Measurements from ENCODE around the gene TMIGD2. TPM values are rescaled to one million over a fixed set of nuclear protein-coding genes. Genes with fewer than 3 reads are reported as not detected.

The TMIGD2 gene
- total RNA-seq, 4 donors from 2014 or later = 3.8 to 4.8 TPM; not detected in 2

- DNase-seq = peak; percentile 22
- 30% methylated on average over 14 of the region's 14 CpGs; no CpG with 5 or more reads in 1 of the 2 donors for WGBS, 2 donors (ENCODE audit: low coverage in 1 of 2)
- no peaks in the 10 kb centered on the region for H3K36me3 ChIP-seq
- H3K27ac ChIP-seq = no peak overlapping the region
- in situ Hi-C loops (cut with MboI; ENCODE audit: low pct_ligation_motif_present in 1 of 4, low pct_unique_long_range_greater_than_20kb in 1 of 4, low sequenced_read_pairs in 3 of 4) = no loop called here
- no peaks in the 10 kb centered on the region for H3K4me1 ChIP-seq
- H3K9me3 ChIP-seq = no peaks in the 10 kb centered on the region
- intact Hi-C loops (cut with DNase I; ENCODE audit: low total_unique reads) = no loop called here
- H3K4me3 ChIP-seq = no peak overlapping the region
- no peaks in the 10 kb centered on the region for H3K27me3 ChIP-seq
- TF ChIP-seq CTCF (IDR thresholded peaks at IDR 0.05) = no peak
- no peak for TF ChIP-seq EP300 (IDR thresholded peaks at IDR 0.05; ENCODE audit: low read depth)
- TF ChIP-seq POLR2AphosphoS5 (IDR thresholded peaks at IDR 0.05) = no peak
- no peak for TF ChIP-seq POLR2A (IDR thresholded peaks at IDR 0.05)
Observed at GRCh38 chr19:4295972-4296771, 6.0 kb downstream of the TMIGD2 start.

GRCh38 chr19:4294389-4294788 is 7.8 kb downstream of the TMIGD2 start:
- Histone ChIP-seq H3K4me3 (no peak overlapping the region), H3K9me3 (no peaks in the 10 kb centered on the region), H3K4me1 (no peaks in the 10 kb centered on the region), H3K27ac (no peak overlapping the region), H3K27me3 (no peaks in the 10 kb centered on the region), H3K36me3 (no peaks in the 10 kb centered on the region)
- DNase-seq = no peak
- WGBS, 2 donors (ENCODE audit: low coverage in 1 of 2) = 72% methylated on average over 10 of the region's 10 CpGs; no CpG with 5 or more reads in 1 of the 2 donors
- TF ChIP-seq POLR2AphosphoS5 (IDR thresholded peaks at IDR 0.05) (no peak), EP300 (IDR thresholded peaks at IDR 0.05; ENCODE audit: low read depth) (no peak), CTCF (IDR thresholded peaks at IDR 0.05) (no peak), POLR2A (IDR thresholded peaks at IDR 0.05) (no peak)
- in situ Hi-C loops (cut with MboI; ENCODE audit: low pct_ligation_motif_present in 1 of 4, low pct_unique_long_range_greater_than_20kb in 1 of 4, low sequenced_read_pairs in 3 of 4) = no loop called here
- intact Hi-C loops (cut with DNase I; ENCODE audit: low total_unique reads) = no loop called here

- no peak for DNase-seq
- intact Hi-C loops (cut with DNase I; ENCODE audit: low total_unique reads) (no loop called here), in situ Hi-C loops (cut with MboI; ENCODE audit: low pct_ligation_motif_present in 1 of 4, low pct_unique_long_range_greater_than_20kb in 1 of 4, low sequenced_read_pairs in 3 of 4) (no loop called here)
- H3K4me1 ChIP-seq = no peaks in the 10 kb centered on the region
- H3K4me3 ChIP-seq = no peak overlapping the region
- no peaks in the 10 kb centered on the region for H3K27me3 ChIP-seq
- no peaks in the 10 kb centered on the region for H3K9me3 ChIP-seq
- H3K27ac ChIP-seq = no peak overlapping the region
- WGBS, 2 donors (ENCODE audit: low coverage in 1 of 2) = 85% methylated on average over 14 of the region's 15 CpGs; no CpG with 5 or more reads in 1 of the 2 donors
- no peak for TF ChIP-seq CTCF (IDR thresholded peaks at IDR 0.05)
- TF ChIP-seq EP300 (IDR thresholded peaks at IDR 0.05; ENCODE audit: low read depth) = no peak
- TF ChIP-seq POLR2AphosphoS5 (IDR thresholded peaks at IDR 0.05) = no peak
- no peak for TF ChIP-seq POLR2A (IDR thresholded peaks at IDR 0.05)
- H3K36me3 ChIP-seq = no peaks in the 10 kb centered on the region
Observed at GRCh38 chr19:4292515-4292914, 9.7 kb downstream of the TMIGD2 start.

- Histone ChIP-seq H3K27me3 (no peaks in the 10 kb centered on the region), H3K27ac (no peak overlapping the region), H3K9me3 (no peaks in the 10 kb centered on the region), H3K4me1 (no peaks in the 10 kb centered on the region), H3K4me3 (no peak overlapping the region), H3K36me3 (no peaks in the 10 kb centered on the region)
- in situ Hi-C loops (cut with MboI; ENCODE audit: low pct_ligation_motif_present in 1 of 4, low pct_unique_long_range_greater_than_20kb in 1 of 4, low sequenced_read_pairs in 3 of 4) (no loop called here), intact Hi-C loops (cut with DNase I; ENCODE audit: low total_unique reads) (no loop called here)
- TF ChIP-seq POLR2A (IDR thresholded peaks at IDR 0.05) (no peak), POLR2AphosphoS5 (IDR thresholded peaks at IDR 0.05) (no peak), CTCF (IDR thresholded peaks at IDR 0.05) (no peak), EP300 (IDR thresholded peaks at IDR 0.05; ENCODE audit: low read depth) (no peak)
- DNase-seq = no peak
- WGBS, 2 donors (ENCODE audit: low coverage in 1 of 2) = 85% methylated on average over 7 of the region's 8 CpGs; no CpG with 5 or more reads in 1 of the 2 donors
Observed at GRCh38 chr19:4291184-4291732, 10.9 kb downstream of the TMIGD2 start.
